KMS-11 (cell line): ENCODE results near the gene TANGO6.

Experiments
- H2AFZ ChIP-seq: fragments of 200-600 bp; sonication (generic); 2 replicates; pipeline ENCODE4 v1.6.1; 2016; ENCODE audit warnings: antibody characterized with exemption, mixed run types, low read depth
- H3K27ac ChIP-seq: fragments of 200-600 bp; sonication (generic); 2 replicates; pipeline ENCODE4 v1.6.1; 2016; ENCODE audit warnings: mild to moderate bottlenecking, mixed run types
- H3K27me3 ChIP-seq: fragments of 200-600 bp; sonication (generic); 2 replicates; pipeline ENCODE4 v1.6.1; 2017; ENCODE audit warnings: mild to moderate bottlenecking, low read depth, mixed run types, moderate library complexity; ENCODE audit not compliant: insufficient read depth
- H3K36me3 ChIP-seq: fragments of 200-600 bp; sonication (generic); 2 replicates; pipeline ENCODE4 v1.6.1; 2017; ENCODE audit warnings: mild to moderate bottlenecking, mixed run types; ENCODE audit not compliant: insufficient read depth
- H3K4me1 ChIP-seq: fragments of 200-600 bp; sonication (generic); 2 replicates; pipeline ENCODE4 v1.6.1; 2016; ENCODE audit warnings: mild to moderate bottlenecking, low read depth, mixed run types; ENCODE audit not compliant: poor library complexity, severe bottlenecking
- H3K4me2 ChIP-seq: fragments of 200-600 bp; sonication (generic); 2 replicates; pipeline ENCODE4 v1.7.0; 2016; ENCODE audit warnings: mild to moderate bottlenecking, mixed run types
- H3K4me3 ChIP-seq: fragments of 200-600 bp; sonication (generic); IDR thresholded peaks from 2 replicates; pipeline ENCODE4 v1.6.1; 2017; ENCODE audit warnings: low read depth, low read length, mixed read lengths; ENCODE audit not compliant: insufficient read depth
- H3K79me2 ChIP-seq: fragments of 200-600 bp; sonication (generic); 2 replicates; pipeline ENCODE4 v1.6.1; 2016; ENCODE audit warnings: low read depth, mixed run types; ENCODE audit not compliant: insufficient read depth
- H3K9ac ChIP-seq: fragments of 200-600 bp; sonication (generic); 2 replicates; pipeline ENCODE4 v1.6.1; 2016; ENCODE audit warnings: mild to moderate bottlenecking, mixed run types
- H4K20me1 ChIP-seq: fragments of 200-600 bp; sonication (generic); 2 replicates; pipeline ENCODE4 v1.6.1; 2016; ENCODE audit warnings: mild to moderate bottlenecking, mixed run types; ENCODE audit not compliant: insufficient read depth
- TF ChIP-seq, protein P1 (sequence below): fragments of 200-600 bp; sonication (generic); conservative IDR thresholded peaks from 2 replicates; pipeline ENCODE4 v1.6.1; 2017; ENCODE audit warnings: low read depth, mild to moderate bottlenecking, antibody characterized with exemption, low read length, moderate library complexity, mixed read lengths

TANGO6 gene

DNA sequence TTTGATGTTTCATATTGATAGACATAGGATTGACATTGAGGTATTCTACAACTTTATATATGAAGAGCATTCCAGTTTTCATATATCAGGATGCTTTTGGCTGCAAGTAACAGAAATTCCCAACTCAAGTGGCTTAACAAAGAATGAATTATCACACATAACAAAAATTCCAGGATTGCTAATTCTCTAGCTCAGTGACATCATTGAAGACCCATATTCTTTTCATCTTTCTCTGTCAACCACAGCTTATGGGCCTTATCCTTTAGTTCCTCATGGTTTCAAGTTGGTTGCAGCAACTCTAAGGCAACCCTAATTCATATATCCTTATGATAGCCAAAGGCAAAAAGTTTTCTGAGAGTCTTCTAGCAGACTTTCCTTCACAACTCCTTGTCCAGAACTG lies 170.7 kb downstream of the TANGO6 start:
- Histone ChIP-seq H3K27ac (no peak overlapping the region), H3K27me3 (no peaks in the 10 kb centered on the region), H3K36me3 (no peaks in the 10 kb centered on the region), H3K4me3 (no peak overlapping the region), H2AFZ (no peak overlapping the region), H4K20me1 (no peaks in the 10 kb centered on the region), H3K9ac (no peak overlapping the region), H3K79me2 (no peaks in the 10 kb centered on the region), H3K4me2 (no peak overlapping the region), H3K4me1 (no peaks in the 10 kb centered on the region)
- TF ChIP-seq, protein P1, sequence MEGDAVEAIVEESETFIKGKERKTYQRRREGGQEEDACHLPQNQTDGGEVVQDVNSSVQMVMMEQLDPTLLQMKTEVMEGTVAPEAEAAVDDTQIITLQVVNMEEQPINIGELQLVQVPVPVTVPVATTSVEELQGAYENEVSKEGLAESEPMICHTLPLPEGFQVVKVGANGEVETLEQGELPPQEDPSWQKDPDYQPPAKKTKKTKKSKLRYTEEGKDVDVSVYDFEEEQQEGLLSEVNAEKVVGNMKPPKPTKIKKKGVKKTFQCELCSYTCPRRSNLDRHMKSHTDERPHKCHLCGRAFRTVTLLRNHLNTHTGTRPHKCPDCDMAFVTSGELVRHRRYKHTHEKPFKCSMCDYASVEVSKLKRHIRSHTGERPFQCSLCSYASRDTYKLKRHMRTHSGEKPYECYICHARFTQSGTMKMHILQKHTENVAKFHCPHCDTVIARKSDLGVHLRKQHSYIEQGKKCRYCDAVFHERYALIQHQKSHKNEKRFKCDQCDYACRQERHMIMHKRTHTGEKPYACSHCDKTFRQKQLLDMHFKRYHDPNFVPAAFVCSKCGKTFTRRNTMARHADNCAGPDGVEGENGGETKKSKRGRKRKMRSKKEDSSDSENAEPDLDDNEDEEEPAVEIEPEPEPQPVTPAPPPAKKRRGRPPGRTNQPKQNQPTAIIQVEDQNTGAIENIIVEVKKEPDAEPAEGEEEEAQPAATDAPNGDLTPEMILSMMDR: no peak

DNA sequence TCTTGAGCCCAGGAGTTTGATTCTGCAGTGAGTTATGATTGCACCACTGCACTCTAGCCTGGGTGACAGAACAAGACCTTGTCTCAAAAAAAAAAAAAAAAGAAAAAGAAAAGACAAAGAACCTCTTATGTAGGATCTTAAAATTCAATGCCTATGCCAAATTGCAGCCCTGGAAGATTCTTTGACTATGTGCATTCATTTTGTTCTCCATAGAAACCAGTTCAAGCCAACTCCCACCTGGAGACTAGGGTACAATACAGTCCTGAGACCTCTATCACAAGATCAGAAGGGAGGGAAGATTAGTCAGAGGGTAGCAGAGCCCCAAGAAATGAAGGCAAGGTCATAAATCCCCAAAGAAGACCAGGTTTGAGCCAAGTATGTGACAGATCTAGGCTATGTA lies 171.5 kb downstream of the TANGO6 start:
- TF ChIP-seq, protein P1: no peak
- Histone ChIP-seq H3K4me1 (no peaks in the 10 kb centered on the region), H3K4me2 (no peak overlapping the region), H3K27me3 (no peaks in the 10 kb centered on the region), H3K36me3 (no peaks in the 10 kb centered on the region), H3K79me2 (no peaks in the 10 kb centered on the region), H4K20me1 (no peaks in the 10 kb centered on the region), H3K9ac (no peak overlapping the region), H2AFZ (no peak overlapping the region), H3K27ac (no peak overlapping the region), H3K4me3 (no peak overlapping the region)

GRCh38 chr16:69017036-69017783 lies 173.9 kb downstream of the TANGO6 start:
- no peak overlapping the region for H3K4me3 ChIP-seq
- no peak overlapping the region for H3K9ac ChIP-seq
- no peaks in the 10 kb centered on the region for H3K27me3 ChIP-seq
- H2AFZ ChIP-seq: no peak overlapping the region
- H3K4me2 ChIP-seq: no peak overlapping the region
- H3K79me2 ChIP-seq: no peaks in the 10 kb centered on the region
- H3K36me3 ChIP-seq: no peaks in the 10 kb centered on the region
- no peak overlapping the region for H3K27ac ChIP-seq
- TF ChIP-seq, protein P1: no peak
- no peaks in the 10 kb centered on the region for H4K20me1 ChIP-seq
- no peaks in the 10 kb centered on the region for H3K4me1 ChIP-seq

GRCh38 chr16:69019811-69020210 lies 176.5 kb downstream of the TANGO6 start:
- H3K9ac ChIP-seq: no peak overlapping the region
- H2AFZ ChIP-seq: no peak overlapping the region
- H3K4me3 ChIP-seq: no peak overlapping the region
- H3K27ac ChIP-seq: no peak overlapping the region
- H3K36me3 ChIP-seq: no peaks in the 10 kb centered on the region
- no peak overlapping the region for H3K4me2 ChIP-seq
- no peaks in the 10 kb centered on the region for H3K79me2 ChIP-seq
- H4K20me1 ChIP-seq: no peaks in the 10 kb centered on the region
- no peaks in the 10 kb centered on the region for H3K4me1 ChIP-seq
- TF ChIP-seq, protein P1: no peak
- H3K27me3 ChIP-seq: no peaks in the 10 kb centered on the region
